SIG-M5 treated with dmso at 0.1 percent for 504 hours (cell line): ENCODE data around the gene DLG2.

Experiments
- DNase-seq: peaks from one replicate; lab custom pipeline; 2025; ENCODE audit not compliant: unreplicated experiment; lab: John Stamatoyannopoulos, UW

Gene DLG2

GRCh38 chr11:83408946-83409345 is 2218.2 kb downstream of the DLG2 start:
- no peak for DNase-seq
